Left forelimb (tissue), 1 donor: ENCODE results near the gene LEKR1.
A peak's percentile ranks its signal among the peaks of the same experiment; 100 is the strongest.

ENCODE experiments used
- DNase-seq: peaks from one replicate; pipeline ENCODE4 v3.0.0-alpha.2; 2018; ENCODE audit warnings: low spot score

LEKR1 gene

DNA sequence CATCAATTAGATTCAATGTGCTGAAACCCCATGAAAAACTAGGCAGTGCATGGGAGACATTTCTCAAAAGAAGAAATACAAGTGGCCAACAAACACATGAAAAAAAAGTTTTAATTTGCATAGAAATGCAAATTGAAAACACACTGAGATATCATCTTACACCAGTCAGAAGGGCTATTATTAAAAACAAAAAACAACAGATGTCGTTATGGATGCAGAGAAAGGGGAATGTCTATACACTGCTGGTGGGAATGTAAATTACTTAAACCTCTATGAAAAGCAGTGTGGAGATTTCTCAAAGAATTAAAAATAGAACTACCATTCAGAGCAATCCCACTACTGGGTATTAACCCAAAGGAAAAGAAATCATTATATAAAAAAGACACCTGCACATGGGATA is 235.1 kb downstream of the LEKR1 start:
- no peak for DNase-seq

DNA sequence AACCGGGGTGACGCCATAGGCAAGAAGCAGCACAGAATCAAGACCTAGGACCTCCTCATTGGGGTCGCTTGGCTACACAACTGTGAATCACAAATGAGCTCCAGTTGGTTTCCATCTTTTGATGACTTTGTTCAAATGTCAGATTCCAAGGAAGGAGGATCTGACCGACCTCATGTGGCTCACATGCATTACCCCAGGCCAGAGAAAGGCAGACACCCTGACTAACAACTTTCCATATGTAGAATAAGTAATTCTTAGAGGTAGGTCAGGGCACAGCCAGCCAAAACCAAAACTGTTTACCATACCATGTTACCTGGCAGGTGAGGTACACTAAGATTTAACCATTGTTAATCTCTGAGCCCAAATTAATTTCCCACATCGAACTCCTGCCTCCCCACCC is 237.3 kb downstream of the LEKR1 start:
- no peak for DNase-seq

DNA sequence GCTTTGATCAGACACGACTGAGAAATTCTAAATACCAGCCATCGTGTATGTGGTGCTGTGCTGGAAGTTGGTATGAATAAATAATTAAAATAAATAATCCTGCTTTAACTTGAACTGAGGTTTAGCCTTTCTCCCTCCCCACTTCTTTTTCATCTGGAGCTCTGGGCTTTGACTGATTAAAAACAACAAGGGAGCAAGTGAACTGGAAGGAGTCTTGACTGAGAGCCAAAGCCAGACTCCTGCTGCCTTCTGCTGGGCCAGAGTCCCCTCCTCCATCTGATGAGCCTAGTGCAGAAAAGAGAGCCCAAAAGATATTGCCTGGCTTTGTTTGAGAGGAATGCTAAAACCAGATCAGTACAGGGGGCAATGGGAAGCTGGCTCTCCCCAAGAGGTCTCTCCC is 237.8 kb downstream of the LEKR1 start:
- DNase-seq: no peak

DNA sequence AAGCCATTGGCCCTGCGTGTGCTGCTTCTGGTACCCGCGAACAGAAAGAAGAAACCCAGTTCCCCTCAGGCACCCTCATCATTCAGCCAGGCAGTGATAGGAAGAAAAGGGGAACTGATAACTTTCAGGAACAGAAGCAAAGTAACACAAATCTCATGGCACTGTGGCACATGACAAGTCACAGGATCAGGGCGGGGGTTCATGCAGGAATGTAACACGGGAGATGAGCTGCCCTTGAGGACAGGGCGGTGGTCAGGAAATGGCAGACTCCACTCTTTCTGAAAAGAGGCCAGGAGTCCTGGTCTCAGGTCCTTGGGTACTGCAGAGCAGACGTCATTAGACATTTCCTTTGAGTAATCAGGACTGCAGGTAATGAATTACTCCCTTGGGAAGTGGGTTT is 238.2 kb downstream of the LEKR1 start:
- no peak for DNase-seq

DNA sequence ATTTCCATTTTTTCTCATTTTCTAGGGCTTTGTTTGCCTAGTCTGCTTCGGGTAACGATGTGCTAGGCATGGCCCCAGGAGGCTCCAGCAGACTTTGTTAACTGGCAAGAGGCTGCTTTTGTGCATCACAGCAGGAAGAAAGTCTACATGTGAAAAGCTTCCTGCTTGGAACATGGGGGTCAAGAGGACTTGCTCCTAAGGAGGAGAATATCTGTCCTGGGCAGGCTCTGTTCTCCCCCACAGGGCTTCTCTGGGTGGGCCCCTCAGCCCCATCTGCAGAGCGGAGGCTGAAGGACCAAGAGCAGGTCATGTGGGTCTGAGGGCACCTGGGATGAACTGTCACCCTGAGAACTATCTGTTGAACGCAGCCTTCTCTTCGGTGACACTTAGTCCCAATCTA is 239.0 kb downstream of the LEKR1 start:
- no peak for DNase-seq

DNA sequence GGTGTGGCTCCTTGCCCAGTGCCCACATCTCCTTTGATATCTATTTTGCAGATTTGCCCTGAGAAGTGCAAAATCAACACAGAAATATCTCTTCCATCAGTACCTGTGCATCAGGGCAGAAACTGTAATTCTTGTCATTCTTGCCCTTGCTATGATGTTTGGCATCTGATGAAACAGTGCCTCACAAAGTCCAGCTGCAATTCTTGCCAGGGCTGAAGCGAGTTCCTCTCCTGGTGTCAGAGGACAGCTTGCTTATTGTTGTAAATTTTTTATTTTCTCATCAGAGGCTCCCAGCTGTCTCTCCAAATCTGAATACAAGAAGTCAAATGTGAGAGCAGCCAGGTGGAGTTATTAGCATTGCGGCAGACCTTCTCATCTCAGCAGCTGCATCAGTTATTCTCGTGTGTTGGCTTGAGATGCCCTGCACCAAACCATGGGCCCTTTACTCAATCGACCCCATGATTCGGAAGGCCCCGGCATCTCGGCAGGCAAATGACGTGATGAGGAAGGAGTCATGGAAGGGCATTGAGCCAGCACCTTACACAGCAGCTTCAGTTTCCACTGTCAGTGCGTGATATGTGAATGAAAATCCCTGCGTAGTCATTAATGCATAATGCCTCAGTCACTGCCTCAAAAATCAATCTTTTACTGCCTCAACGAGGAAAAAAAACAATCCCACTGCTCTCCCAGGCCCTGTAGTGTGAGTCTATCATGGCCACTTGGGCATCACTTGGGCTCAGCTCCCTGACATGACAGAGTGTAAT is 240.4 kb downstream of the LEKR1 start:
- no peak for DNase-seq

DNA sequence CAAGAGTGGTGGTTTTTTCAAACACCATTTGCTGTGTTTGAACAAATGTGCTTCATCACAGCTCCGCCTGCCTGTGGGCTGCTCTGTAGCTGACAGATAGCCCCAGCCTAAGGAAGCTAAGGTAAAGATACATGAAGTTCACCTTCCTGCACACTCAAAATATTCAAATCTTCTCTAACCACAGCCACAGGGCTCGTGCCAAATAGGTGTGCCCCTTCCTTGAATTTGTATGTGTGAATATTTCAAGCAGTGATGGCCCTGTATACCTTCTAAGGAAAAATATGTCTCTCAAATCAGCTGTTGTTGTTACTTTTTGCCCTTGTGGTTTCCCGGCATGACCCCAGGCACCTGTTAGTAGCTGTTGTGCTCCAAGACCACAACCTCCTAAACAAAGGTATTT is 241.0 kb downstream of the LEKR1 start:
- DNase-seq: no peak

DNA sequence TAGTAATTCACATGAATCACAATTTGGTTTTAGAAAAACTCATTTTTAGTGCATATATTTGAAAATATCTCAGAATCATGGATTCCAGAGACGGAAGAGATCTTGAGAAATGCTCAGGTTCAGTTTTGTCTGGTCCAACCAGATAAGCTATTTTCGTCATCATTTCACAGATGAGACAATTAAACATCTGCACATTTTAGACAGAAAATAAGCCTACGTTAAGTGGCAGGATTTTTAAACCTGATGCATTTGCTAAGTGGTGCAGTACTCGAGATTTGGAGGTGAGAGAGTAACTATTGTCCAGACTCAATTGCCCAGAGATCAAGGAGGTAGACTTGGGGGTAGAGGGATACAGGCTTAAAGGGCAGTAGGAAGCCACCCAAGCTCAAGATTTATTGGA is 243.3 kb downstream of the LEKR1 start:
- DNase-seq: no peak

DNA sequence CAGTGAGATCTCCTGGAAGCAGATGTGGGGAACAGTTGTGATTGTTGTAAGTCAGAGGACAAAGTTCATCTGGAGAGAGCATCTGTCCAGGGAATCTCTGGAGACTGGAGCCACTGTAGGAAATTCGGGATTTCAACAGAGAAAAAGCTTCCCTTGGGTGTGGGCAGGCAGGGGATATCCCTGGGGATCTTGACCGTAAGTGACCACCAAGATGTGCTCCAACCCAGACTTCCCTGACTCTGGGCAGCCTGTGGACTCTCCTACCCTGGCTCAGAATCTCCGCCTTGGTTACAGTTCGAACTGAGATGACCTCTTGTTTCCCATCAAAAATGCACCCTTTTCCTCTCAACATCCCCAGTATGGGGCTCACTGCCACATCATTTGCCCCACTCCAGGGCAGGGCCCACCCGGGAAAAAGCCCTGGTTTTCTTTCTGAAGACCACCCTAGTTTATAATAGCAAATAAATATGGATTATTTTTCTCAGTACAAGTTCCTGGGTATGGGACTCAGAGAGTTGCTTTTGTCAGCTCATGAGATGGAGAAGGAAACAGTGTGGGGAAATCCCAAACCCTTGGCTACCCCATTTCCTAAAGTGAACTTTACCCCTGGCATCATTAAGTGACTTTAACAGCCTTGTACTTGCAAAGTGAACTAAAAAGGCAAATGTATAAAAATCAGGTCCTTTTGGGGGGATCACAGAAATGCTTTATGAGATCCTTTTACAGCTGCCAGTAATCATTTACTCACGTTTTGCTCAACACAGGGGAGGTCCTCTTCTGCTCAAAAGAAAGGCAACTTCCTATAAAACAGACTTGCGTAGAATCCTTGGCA is 243.9 kb downstream of the LEKR1 start:
- DNase-seq: no peak

DNA sequence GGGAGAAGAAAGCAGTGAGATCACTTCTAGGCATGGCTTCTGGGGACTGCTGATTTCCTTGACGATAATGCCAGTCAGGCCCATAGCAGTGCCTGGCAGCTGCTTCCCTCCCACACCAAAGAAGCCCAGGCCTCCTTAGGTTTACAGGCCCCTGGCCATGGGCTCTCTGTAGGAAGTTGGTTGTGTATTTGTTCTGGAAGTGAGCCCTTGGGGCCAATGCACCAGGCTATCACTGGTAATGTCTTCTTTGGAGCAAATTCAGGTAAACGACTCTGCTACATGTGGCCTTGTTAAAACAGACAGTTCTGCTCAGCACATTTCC is 244.5 kb downstream of the LEKR1 start:
- DNase-seq: no peak

DNA sequence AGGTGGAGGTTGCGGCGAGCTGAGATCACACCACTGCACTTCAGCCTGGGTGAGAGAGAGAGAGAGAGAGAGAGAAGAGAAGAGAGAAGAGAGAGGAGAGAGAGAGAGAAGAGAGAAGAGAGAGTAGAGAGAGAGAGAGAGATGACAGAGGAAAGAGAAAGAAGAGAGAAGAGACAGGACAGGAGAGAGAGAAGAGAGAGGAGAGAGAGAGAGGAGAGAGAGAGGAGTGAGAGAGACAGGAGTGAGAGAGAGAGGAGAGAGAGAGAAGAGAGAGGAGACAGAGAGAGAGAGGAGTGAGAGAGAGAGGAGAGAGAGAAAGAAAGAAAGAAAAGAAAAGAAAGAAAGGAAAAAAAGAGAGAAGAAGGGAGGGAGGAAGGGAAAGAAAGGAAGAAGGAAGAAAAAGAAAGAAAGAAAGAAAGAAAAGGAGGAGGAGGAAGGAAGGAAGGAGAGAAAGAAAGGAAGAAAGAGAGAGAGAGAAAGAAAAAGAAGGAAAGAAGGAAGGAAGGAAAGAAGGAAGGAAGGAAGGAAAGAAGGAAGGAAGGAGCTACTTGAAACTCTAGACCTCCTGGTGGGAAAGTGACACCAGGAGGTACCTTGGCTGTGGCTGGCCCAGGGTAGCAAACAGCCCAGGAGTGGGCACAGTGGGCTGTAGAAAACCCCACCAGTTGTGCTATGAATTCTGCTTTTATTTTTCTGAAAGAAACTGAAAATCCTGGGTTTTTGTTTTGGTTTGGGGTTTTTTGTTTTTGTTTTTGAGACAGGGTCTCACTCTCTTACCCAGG is 245.8 kb downstream of the LEKR1 start:
- no peak for DNase-seq

DNA sequence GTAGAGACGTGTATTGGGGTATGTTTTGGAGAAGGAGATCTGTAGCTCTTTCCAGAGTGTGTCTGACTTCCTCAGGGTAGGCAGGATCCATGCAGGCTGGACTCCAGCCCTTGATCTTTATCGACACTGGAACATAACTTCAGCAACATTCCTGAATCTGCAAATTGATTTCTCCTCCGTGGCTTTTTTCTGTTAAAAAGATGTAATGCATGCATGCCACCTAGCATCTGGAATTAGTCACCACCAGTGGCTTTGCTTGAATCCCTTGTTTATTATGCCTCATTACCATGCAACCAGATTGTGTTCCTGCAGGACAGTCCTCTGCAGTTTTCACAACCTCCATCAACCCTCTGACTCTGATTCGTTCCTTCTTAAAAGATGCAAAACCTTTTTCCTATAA is 247.7 kb downstream of the LEKR1 start:
- DNase-seq: no peak

DNA sequence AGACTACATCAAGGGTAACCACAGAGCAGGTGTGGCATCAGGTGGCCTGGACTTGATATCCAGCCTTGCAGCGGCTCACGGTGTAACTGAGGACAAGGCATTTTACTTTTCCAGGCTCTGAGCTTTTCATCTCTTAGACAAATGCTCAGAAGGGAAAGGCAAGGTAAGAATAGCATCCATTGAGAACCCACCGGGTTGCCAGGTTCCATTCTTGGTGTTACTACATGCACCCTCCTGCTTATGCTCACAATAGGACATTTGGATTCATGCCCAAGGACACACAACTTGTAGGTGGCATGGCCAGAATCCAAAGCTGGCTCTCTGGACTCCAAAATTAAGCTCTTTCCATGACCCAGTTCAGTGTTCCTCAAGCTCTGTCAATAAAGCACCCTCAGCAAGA is 248.3 kb downstream of the LEKR1 start:
- no peak for DNase-seq

DNA sequence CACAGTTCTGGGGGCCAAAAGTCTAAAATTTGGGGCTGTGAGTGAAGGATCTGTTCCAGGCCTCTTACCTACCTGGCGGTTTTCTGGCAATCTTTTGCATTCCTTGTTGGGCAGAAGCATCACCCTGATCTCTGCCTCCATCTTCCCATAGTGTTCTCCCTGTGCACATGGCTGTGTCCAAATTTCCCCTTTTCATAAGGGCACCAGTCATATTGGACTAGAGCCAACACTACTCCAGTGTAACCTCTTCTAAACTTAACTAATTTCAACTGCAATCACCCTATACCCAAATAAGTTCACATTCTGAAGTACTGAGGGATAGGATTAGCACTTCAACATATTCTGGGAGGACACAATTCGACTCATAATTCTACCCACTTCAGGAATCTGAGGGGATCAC is 248.8 kb downstream of the LEKR1 start:
- no peak for DNase-seq

DNA sequence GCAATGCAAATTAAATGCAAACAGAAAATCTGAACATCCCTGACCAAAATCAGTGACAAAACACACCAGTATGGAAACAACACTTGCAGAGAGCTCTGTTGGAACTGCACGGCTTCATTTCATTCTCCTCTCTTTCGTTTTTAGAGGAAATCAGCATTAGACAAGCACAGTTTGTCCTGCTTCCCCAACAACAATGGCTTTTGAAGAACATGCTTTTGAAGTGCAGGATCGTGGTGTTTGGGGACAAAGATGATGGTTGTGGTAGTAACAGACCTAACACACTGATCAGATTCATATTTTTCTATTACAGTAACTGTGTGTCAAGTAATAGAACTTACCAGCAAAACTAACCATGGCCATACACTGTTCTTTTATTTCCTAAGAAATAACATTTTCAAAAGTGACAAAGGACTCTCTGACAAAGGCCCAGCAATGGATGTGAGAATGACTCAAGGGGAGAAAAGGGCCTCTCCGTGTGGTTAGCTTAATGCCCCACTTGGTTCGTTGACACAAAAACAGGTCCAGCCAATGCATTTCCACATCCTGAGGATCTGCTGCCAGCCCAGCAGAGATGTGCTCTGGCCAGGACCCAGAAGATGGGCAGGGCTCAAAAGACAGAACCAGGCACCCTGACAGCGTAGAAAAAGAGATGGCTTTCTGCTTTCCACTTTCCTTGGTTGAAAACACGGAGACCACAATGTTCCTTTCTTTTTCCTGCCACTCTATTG is 249.7 kb downstream of the LEKR1 start:
- no peak for DNase-seq

DNA sequence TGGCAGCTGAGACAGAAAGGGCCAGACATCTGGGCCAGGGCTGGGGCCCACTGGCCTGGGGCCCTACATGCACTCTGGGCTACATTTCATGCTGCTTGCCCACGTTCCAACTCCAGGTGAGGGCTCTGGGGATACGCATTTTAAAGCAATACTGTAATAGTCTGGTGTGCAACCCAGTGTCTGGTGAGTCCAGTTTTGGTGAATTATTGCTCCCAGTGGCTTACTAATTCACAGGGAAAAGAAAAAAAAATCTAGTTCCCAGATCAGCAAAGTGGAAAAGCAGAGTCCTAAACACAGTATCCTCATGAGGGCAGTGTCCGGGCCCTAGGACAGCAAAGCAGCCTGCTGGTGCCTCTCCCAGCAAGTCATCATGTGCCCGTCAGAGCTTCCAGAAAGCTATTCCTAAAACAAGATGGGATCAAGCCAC is 251.4 kb downstream of the LEKR1 start:
- DNase-seq: no peak

DNA sequence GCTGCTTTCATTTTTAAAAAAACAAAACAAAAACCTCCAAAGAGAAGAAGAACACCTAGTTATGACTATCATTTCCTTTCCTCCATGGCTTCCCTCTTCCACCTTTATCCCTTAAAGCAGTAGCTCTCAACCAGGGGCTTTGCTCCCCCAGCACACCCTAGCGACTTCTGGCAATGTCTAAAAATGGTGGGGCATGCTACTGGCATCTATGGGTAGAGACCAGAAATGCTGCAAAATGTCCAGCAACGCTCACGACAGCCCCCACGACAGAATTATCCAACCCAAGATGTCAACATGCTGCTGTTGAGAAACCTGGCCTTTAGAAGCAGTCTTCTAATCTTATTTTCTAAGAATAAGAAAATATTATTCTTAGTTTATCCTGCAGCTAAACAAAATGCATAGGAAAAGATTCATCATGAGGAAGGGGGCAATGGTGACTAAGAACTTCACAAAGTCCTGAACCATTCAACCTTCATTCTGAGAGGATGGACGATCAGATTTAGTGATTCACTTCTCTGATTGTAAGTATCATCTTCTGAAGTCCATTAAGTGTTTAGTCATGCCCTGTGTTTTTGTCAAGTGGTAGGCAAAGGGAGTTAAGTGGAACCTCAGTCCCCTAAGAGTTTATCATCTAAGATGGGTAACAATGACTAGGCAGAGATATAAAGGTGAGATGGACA is 252.1 kb downstream of the LEKR1 start:
- DNase-seq: no peak

DNA sequence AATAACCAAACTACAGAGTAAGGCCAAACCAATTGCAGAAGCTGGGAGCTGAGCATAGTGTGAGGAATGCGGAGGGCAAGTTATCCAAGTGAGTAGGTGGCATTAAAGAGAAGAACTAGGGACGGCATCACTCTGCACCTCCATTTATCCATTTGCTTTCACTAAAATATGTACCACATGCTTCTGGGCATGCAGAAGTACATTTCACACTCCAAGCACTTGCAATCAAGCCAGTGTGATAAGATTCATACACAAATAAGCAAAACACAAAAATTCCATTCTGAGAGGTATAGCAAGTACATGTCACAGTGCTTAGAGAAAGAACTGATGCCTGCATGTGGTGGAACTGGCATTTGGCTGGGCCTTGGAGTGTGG is 252.6 kb downstream of the LEKR1 start:
- no peak for DNase-seq

DNA sequence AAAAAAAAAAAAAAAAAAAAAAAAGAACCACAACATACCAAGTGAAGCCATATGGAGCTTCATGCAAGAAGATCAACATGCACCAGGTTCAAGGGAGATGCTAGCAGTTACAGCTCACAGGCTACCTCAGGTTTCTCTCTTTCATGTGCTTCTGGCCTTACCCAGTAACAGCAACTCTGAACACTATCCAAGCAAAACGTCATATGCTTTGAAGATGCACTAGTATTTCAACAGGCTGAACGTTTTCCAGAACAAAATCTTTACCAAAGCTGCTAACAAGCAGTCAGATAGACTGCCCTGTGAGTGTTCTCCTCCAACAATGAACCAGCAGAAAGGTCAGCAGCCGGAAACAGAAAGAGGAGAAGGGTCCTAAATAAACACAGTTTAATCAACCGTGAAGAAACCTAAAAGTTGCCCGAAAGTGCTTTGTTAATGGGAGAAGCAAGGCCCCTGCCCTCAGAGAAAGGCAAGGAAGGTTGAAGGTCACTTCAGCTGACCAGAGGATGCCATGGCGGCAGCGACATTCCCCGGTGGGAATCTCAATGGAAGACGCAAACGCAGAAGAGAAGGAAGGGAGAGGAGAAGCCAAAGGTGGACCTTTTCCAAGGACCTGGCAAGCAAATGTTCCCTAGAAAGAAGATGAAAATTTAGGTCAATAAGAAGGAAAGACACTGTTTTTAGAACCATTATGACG is 253.7 kb downstream of the LEKR1 start:
- no peak for DNase-seq

DNA sequence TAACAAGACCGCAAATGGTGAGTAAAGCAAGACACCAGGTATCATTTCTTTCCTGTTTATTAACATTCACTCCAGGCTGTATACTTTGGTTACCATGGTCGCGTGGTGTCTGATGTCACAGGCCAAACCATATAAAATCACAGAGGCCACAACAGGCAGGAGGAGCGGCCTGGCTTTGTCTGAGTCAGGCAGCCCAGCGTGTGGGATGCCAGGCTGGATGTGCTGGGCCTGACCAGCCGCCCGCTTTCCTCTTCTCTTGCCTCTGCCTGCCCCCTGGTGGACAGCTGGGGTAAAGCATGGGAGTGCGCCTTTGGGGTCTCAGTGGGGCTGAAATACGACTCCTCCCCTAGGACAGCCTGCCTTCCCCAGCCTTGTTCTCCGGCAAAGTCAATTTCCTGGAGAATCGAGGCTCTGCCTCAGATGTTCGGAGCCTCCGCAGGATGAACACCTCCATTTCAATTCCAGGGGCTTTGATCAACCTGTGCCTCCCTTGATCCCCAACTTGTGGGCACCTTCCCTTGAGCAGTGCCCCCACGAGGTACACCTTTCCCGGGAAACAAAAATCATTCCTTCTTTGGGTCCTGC is 255.6 kb downstream of the LEKR1 start:
- peak; percentile 91 for DNase-seq
